Measurements from ENCODE around the gene ASCC3. TPM values are rescaled to one million over a fixed set of nuclear protein-coding genes. Genes with fewer than 3 reads are reported as not detected.

The ASCC3 gene
- total and polyA plus RNA-seq, 2 experiments from 2014 or later: 92.9 to 129 TPM

GRCh38 chr6:100490065-100490464 is 391.1 kb downstream of the ASCC3 start (continued):
- TF ChIP-seq ZNF462 (CRISPR knock-in tag; IDR thresholded peaks at IDR 0.05): no peak
- TF ChIP-seq EZH2phosphoT487 (IDR thresholded peaks at IDR 0.05; ENCODE audit: unreplicated experiment): no peak
- TF ChIP-seq CTCF (conservative IDR thresholded peaks at IDR 0.05; ENCODE audit: low read depth in 2 of 2): no peak
- no peak for TF ChIP-seq NANOG (IDR thresholded peaks at IDR 0.05; ENCODE audit: borderline replicate concordance)
- TF ChIP-seq STAT1 (IDR thresholded peaks at IDR 0.05; ENCODE audit: unreplicated experiment): no peak

GRCh38 chr6:100488244-100488643 is 392.9 kb downstream of the ASCC3 start:
- Histone ChIP-seq H3K4me3 (no peak overlapping the region), H2AFZ (no peak overlapping the region), H3K9me2 (ENCODE audit: insufficient read depth) (no peaks in the 10 kb centered on the region), H3F3A (replicated peaks; ENCODE audit: low read depth) (no peaks in the 10 kb centered on the region), H3K79me2 (replicated peaks; ENCODE audit: insufficient read depth) (no peaks in the 10 kb centered on the region), H4K20me1 (replicated peaks; ENCODE audit: insufficient read depth) (no peaks in the 10 kb centered on the region), H3K36me3 (ENCODE audit: insufficient read depth) (no peaks in the 10 kb centered on the region), H3K4me2 (no peak overlapping the region), H3K4me1 (ENCODE audit: insufficient read depth) (peaks cover 5% of the 10 kb centered on the region), H3K27me3 (ENCODE audit: insufficient read depth) (no peaks in the 10 kb centered on the region), H3K27ac (ENCODE audit: low read depth) (no peak overlapping the region)
- peaks cover 14% of the 10 kb centered on the region for H3K4me1 Mint-ChIP-seq
- ATAC-seq (no peak), DNase-seq (ENCODE audit: low spot score) (no peak)
- H3K36me3 Mint-ChIP-seq (ENCODE audit: low read depth): peaks cover 7% of the 10 kb centered on the region
- H3K27me3 Mint-ChIP-seq (ENCODE audit: insufficient read depth, low read depth, poor library complexity): peaks cover 6% of the 10 kb centered on the region
- no peak overlapping the region for H3K4me3 Mint-ChIP-seq
- no peak overlapping the region for H3K27ac Mint-ChIP-seq
- H3K9me3 Mint-ChIP-seq: peaks cover 9% of the 10 kb centered on the region
- no peak for TF ChIP-seq EZH2phosphoT487 (IDR thresholded peaks at IDR 0.05; ENCODE audit: unreplicated experiment)
- no peak for TF ChIP-seq POLR2AphosphoS5 (IDR thresholded peaks at IDR 0.05; ENCODE audit: low read depth)
- no peak for TF ChIP-seq STAT1 (IDR thresholded peaks at IDR 0.05; ENCODE audit: unreplicated experiment)
- no peak for TF ChIP-seq CREB1 (CRISPR knock-in tag; IDR thresholded peaks at IDR 0.05; ENCODE audit: low read depth)
- no peak for TF ChIP-seq EZH2 (IDR thresholded peaks at IDR 0.05; ENCODE audit: low read depth, unreplicated experiment)
- no peak for TF ChIP-seq ZNF331 (CRISPR knock-in tag; IDR thresholded peaks at IDR 0.05; ENCODE audit: low read depth)
- no peak for TF ChIP-seq ZNF114 (CRISPR knock-in tag; IDR thresholded peaks at IDR 0.05)
- no peak for TF ChIP-seq ETS1 (IDR thresholded peaks at IDR 0.05)
- TF ChIP-seq JUNB (IDR thresholded peaks at IDR 0.05; ENCODE audit: unreplicated experiment): no peak

Data from GM23338 (cell line).